GM20000 (cell line): Measurements from ENCODE around the gene DARS1.
A peak's percentile ranks its signal among the peaks of the same experiment; 100 is the strongest.

Experiments
- DNase-seq: peaks from one replicate; pipeline ENCODE4 v3.0.0; 2012; ENCODE audit warnings: low spot score
- TF ChIP-seq, protein P1 (sequence below): IDR thresholded peaks from 2 replicates; pipeline ENCODE4 v1.5.1; 2012; ENCODE audit warnings: mild to moderate bottlenecking, control low read depth; ENCODE audit errors: extremely low read depth, missing control alignments

Gene DARS1

GRCh38 chr2:135916207-135916606 lies 69.2 kb downstream of the DARS1 start:
- TF ChIP-seq, protein P1, sequence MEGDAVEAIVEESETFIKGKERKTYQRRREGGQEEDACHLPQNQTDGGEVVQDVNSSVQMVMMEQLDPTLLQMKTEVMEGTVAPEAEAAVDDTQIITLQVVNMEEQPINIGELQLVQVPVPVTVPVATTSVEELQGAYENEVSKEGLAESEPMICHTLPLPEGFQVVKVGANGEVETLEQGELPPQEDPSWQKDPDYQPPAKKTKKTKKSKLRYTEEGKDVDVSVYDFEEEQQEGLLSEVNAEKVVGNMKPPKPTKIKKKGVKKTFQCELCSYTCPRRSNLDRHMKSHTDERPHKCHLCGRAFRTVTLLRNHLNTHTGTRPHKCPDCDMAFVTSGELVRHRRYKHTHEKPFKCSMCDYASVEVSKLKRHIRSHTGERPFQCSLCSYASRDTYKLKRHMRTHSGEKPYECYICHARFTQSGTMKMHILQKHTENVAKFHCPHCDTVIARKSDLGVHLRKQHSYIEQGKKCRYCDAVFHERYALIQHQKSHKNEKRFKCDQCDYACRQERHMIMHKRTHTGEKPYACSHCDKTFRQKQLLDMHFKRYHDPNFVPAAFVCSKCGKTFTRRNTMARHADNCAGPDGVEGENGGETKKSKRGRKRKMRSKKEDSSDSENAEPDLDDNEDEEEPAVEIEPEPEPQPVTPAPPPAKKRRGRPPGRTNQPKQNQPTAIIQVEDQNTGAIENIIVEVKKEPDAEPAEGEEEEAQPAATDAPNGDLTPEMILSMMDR = no peak
- no peak for DNase-seq

DNA sequence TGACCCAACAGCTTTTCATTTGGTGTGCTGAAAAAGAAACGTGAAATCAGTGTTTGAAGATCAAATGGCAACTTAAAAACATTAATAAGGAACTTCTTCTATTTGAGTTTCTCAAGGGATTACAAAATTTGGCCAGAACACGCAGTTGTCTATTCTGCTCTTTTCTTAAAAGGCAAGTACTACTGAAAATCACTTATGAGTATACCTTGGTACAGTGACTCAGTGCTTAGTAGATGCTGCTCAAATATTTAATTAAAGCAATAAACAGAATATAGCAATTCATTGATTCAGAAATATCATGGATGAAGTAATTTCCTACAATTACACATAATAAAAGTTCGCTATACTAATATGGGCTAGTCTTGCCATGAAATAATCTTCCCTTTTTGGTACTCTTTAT lies 70.9 kb downstream of the DARS1 start:
- no peak for DNase-seq
- TF ChIP-seq, protein P1 = no peak

- DNase-seq = peak; percentile 47
- TF ChIP-seq, protein P1 = no peak
Observed at GRCh38 chr2:135913727-135914365, 71.6 kb downstream of the DARS1 start.

DNA sequence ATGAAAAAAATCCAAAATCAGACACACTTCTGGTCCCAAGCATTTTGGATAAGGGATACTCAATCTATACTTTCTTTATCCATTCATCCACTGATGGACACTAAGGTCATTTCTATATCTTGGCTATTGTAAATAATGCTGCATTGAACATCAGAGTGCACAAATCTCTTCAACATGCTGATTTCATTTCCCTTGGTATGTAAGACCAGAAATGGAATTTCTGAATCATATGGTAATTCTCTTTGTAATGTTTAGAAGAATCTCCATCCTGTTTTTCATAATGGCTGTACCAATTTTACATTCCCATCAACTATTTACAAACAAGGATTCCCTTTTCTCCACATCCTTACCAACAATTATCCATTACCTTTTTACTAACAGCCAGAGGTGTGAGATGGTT lies 75.5 kb downstream of the DARS1 start:
- TF ChIP-seq, protein P1 = no peak
- no peak for DNase-seq

- no peak for DNase-seq
- TF ChIP-seq, protein P1 = no peak
Observed at GRCh38 chr2:135905679-135906078, 79.7 kb downstream of the DARS1 start.

- TF ChIP-seq, protein P1 = no peak
- DNase-seq = no peak
Observed at GRCh38 chr2:135904341-135904989, 81.0 kb downstream of the DARS1 start.

GRCh38 chr2:135903650-135904049 lies 81.8 kb downstream of the DARS1 start:
- DNase-seq = no peak
- TF ChIP-seq, protein P1 = no peak
